ENCODE results near the gene KRT84. TPM values are rescaled to one million over a fixed set of nuclear protein-coding genes. Genes with fewer than 3 reads are reported as not detected.

Gene KRT84
- total RNA-seq, 3 donors from 2014 or later (not counting 1 experiment from before 2014, with no cell fraction given), result not detected

- Mint-ChIP-seq H3K4me1 (peaks cover 0 to 6% of the 10 kb centered on the region in 2 donors), H3K27ac (no peak overlapping the region), H3K27me3 (ENCODE audit: low read depth in 2 of 2) (peaks cover 9 to 18% of the 10 kb centered on the region in 2 donors), H3K36me3 (no peaks in the 10 kb centered on the region), H3K4me3 (no peak overlapping the region), H3K9me3 (no peaks in the 10 kb centered on the region)
- WGBS (ENCODE audit: insufficient coverage), result 72% methylated on average over 3 of the region's 3 CpGs
- Histone ChIP-seq H3K4me1 (ENCODE audit: control insufficient read depth, insufficient read depth, low read length) (no peaks in the 10 kb centered on the region), H3K27me3 (ENCODE audit: control insufficient read depth, insufficient read depth, low read length) (no peaks in the 10 kb centered on the region), H3K36me3 (ENCODE audit: control insufficient read depth, insufficient read depth, low read length) (no peaks in the 10 kb centered on the region), H3K9me3 (ENCODE audit: control insufficient read depth, insufficient read depth, low read length) (no peaks in the 10 kb centered on the region), H3K27ac (ENCODE audit: low read length) (no peak overlapping the region), H3K4me3 (ENCODE audit: low read length) (no peak overlapping the region)
- intact Hi-C loops (cut with micrococcal nuclease), result no loop called here
- no peak for DNase-seq
- no peak for TF ChIP-seq CTCF (IDR thresholded peaks at IDR 0.05)
- ATAC-seq, result no peak
Measured at GRCh38 chr12:52402873-52403540, 17.6 kb upstream of the KRT84 start.

- Mint-ChIP-seq H3K9me3 (no peaks in the 10 kb centered on the region), H3K27ac (no peak overlapping the region), H3K4me3 (no peak overlapping the region), H3K36me3 (no peaks in the 10 kb centered on the region), H3K27me3 (ENCODE audit: low read depth in 2 of 2) (peaks cover 11 to 15% of the 10 kb centered on the region in 2 donors), H3K4me1 (peaks cover 0 to 6% of the 10 kb centered on the region in 2 donors)
- DNase-seq, result no peak
- ATAC-seq, result no peak
- no peaks in the 10 kb centered on the region for H3K9me3 ChIP-seq (ENCODE audit: control insufficient read depth, insufficient read depth, low read length)
- intact Hi-C loops (cut with micrococcal nuclease), result no loop called here
- 86% methylated on average over 1 of the region's 2 CpGs for WGBS (ENCODE audit: insufficient coverage)
- H3K4me1 ChIP-seq (ENCODE audit: control insufficient read depth, insufficient read depth, low read length), result no peaks in the 10 kb centered on the region
- no peak for TF ChIP-seq CTCF (IDR thresholded peaks at IDR 0.05)
- H3K4me3 ChIP-seq (ENCODE audit: low read length), result no peak overlapping the region
- no peaks in the 10 kb centered on the region for H3K36me3 ChIP-seq (ENCODE audit: control insufficient read depth, insufficient read depth, low read length)
- H3K27ac ChIP-seq (ENCODE audit: low read length), result no peak overlapping the region
- H3K27me3 ChIP-seq (ENCODE audit: control insufficient read depth, insufficient read depth, low read length), result no peaks in the 10 kb centered on the region
Measured at GRCh38 chr12:52402377-52402776, 16.9 kb upstream of the KRT84 start.

- H3K4me1 Mint-ChIP-seq, result peaks cover 0 to 6% of the 10 kb centered on the region in 2 donors
- ATAC-seq (no peak), DNase-seq (no peak)
- 79% methylated on average over 4 of the region's 4 CpGs for WGBS (ENCODE audit: insufficient coverage)
- H3K36me3 ChIP-seq (ENCODE audit: control insufficient read depth, insufficient read depth, low read length), result no peaks in the 10 kb centered on the region
- TF ChIP-seq CTCF (IDR thresholded peaks at IDR 0.05), result no peak
- peaks cover 15 to 18% of the 10 kb centered on the region in 2 donors for H3K27me3 Mint-ChIP-seq (ENCODE audit: low read depth in 2 of 2)
- no peak overlapping the region for H3K4me3 Mint-ChIP-seq
- intact Hi-C loops (cut with micrococcal nuclease), result no loop called here
- H3K27ac ChIP-seq (ENCODE audit: low read length), result no peak overlapping the region
- no peaks in the 10 kb centered on the region for H3K27me3 ChIP-seq (ENCODE audit: control insufficient read depth, insufficient read depth, low read length)
- no peak overlapping the region for H3K27ac Mint-ChIP-seq
- no peaks in the 10 kb centered on the region for H3K4me1 ChIP-seq (ENCODE audit: control insufficient read depth, insufficient read depth, low read length)
- no peaks in the 10 kb centered on the region for H3K9me3 Mint-ChIP-seq
- H3K36me3 Mint-ChIP-seq, result no peaks in the 10 kb centered on the region
- H3K9me3 ChIP-seq (ENCODE audit: control insufficient read depth, insufficient read depth, low read length), result no peaks in the 10 kb centered on the region
- no peak overlapping the region for H3K4me3 ChIP-seq (ENCODE audit: low read length)
Measured at GRCh38 chr12:52401926-52402325, 16.5 kb upstream of the KRT84 start.

- 84% methylated on average over 5 of the region's 5 CpGs for WGBS (ENCODE audit: insufficient coverage)
- no peaks in the 10 kb centered on the region for H3K4me1 ChIP-seq (ENCODE audit: control insufficient read depth, insufficient read depth, low read length)
- peaks cover 18 to 19% of the 10 kb centered on the region in 2 donors for H3K27me3 Mint-ChIP-seq (ENCODE audit: low read depth in 2 of 2)
Measured at GRCh38 chr12:52401526-52401925, 16.1 kb upstream of the KRT84 start.

More at GRCh38 chr12:52401526-52401925, 16.1 kb upstream of the KRT84 start:
- intact Hi-C loops (cut with micrococcal nuclease), result no loop called here
- Mint-ChIP-seq H3K4me1 (peaks cover 0 to 6% of the 10 kb centered on the region in 2 donors), H3K36me3 (no peaks in the 10 kb centered on the region), H3K9me3 (no peaks in the 10 kb centered on the region), H3K4me3 (no peak overlapping the region), H3K27ac (no peak overlapping the region)
- no peak overlapping the region for H3K4me3 ChIP-seq (ENCODE audit: low read length)
- no peak overlapping the region for H3K27ac ChIP-seq (ENCODE audit: low read length)
- no peak for TF ChIP-seq CTCF (IDR thresholded peaks at IDR 0.05)
- no peak for DNase-seq
- ATAC-seq, result no peak
- no peaks in the 10 kb centered on the region for H3K36me3 ChIP-seq (ENCODE audit: control insufficient read depth, insufficient read depth, low read length)
- H3K9me3 ChIP-seq (ENCODE audit: control insufficient read depth, insufficient read depth, low read length), result no peaks in the 10 kb centered on the region
- no peaks in the 10 kb centered on the region for H3K27me3 ChIP-seq (ENCODE audit: control insufficient read depth, insufficient read depth, low read length)
